ENCODE results near the gene NOS3.
"Not testable (repeated sequence)": the region's sequence is repeated elsewhere in the genome, so short reads cannot be mapped to it uniquely, and the experiment has no call there.

Gene NOS3

DNA sequence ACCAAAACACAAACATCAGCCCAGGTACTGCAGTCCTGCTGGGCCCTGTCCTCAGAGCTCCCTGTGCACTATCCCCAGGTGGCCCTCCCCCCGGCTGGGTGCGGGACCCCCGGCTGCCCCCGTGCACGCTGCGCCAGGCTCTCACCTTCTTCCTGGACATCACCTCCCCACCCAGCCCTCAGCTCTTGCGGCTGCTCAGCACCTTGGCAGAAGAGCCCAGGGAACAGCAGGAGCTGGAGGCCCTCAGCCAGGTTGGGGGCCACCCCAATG, 19.2 kb downstream of the NOS3 start:
- Histone ChIP-seq H4K20me1 (ENCODE audit: insufficient read depth, low read length) (no peaks in the 10 kb centered on the region), H3K9me3 (ENCODE audit: insufficient read depth, low read length) (no peaks in the 10 kb centered on the region), H2AFZ (ENCODE audit: low read depth, low read length) (no peak overlapping the region), H3K27me3 (ENCODE audit: low read depth, low read length) (no peaks in the 10 kb centered on the region), H3K36me3 (replicated peaks; ENCODE audit: low read depth, low read length) (no peaks in the 10 kb centered on the region), H3K27ac (ENCODE audit: low read length) (no peak overlapping the region), H3K79me2 (ENCODE audit: low read length) (no peaks in the 10 kb centered on the region), H3K4me2 (ENCODE audit: low read length) (no peak overlapping the region), H3K4me3 (ENCODE audit: low read length) (no peak overlapping the region), H3K4me1 (ENCODE audit: low read length) (no peaks in the 10 kb centered on the region), H3K9ac (ENCODE audit: low read length) (no peak overlapping the region)
- TF ChIP-seq, protein P1, sequence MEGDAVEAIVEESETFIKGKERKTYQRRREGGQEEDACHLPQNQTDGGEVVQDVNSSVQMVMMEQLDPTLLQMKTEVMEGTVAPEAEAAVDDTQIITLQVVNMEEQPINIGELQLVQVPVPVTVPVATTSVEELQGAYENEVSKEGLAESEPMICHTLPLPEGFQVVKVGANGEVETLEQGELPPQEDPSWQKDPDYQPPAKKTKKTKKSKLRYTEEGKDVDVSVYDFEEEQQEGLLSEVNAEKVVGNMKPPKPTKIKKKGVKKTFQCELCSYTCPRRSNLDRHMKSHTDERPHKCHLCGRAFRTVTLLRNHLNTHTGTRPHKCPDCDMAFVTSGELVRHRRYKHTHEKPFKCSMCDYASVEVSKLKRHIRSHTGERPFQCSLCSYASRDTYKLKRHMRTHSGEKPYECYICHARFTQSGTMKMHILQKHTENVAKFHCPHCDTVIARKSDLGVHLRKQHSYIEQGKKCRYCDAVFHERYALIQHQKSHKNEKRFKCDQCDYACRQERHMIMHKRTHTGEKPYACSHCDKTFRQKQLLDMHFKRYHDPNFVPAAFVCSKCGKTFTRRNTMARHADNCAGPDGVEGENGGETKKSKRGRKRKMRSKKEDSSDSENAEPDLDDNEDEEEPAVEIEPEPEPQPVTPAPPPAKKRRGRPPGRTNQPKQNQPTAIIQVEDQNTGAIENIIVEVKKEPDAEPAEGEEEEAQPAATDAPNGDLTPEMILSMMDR (IDR thresholded peaks at IDR 0.05; ENCODE audit: low read depth, low read length): no peak
- TF ChIP-seq EZH2phosphoT487 (IDR thresholded peaks at IDR 0.05; ENCODE audit: low read depth): no peak

- Histone ChIP-seq H3K27ac (ENCODE audit: low read length) (no peak overlapping the region), H2AFZ (ENCODE audit: low read depth, low read length) (no peak overlapping the region), H3K4me2 (ENCODE audit: low read length) (no peak overlapping the region), H3K9me3 (ENCODE audit: insufficient read depth, low read length) (no peaks in the 10 kb centered on the region), H4K20me1 (ENCODE audit: insufficient read depth, low read length) (no peaks in the 10 kb centered on the region), H3K9ac (ENCODE audit: low read length) (no peak overlapping the region), H3K36me3 (replicated peaks; ENCODE audit: low read depth, low read length) (no peaks in the 10 kb centered on the region), H3K79me2 (ENCODE audit: low read length) (no peaks in the 10 kb centered on the region), H3K4me3 (ENCODE audit: low read length) (no peak overlapping the region), H3K4me1 (ENCODE audit: low read length) (no peaks in the 10 kb centered on the region), H3K27me3 (ENCODE audit: low read depth, low read length) (no peaks in the 10 kb centered on the region)
- TF ChIP-seq, protein P1 (IDR thresholded peaks at IDR 0.05; ENCODE audit: low read depth, low read length): no peak
- TF ChIP-seq EZH2phosphoT487 (IDR thresholded peaks at IDR 0.05; ENCODE audit: low read depth): no peak
Observed at GRCh38 chr7:151010307-151011096, 19.7 kb downstream of the NOS3 start.

GRCh38 chr7:151011097-151011409, 20.2 kb downstream of the NOS3 start:
- Histone ChIP-seq H3K79me2 (ENCODE audit: low read length) (no peaks in the 10 kb centered on the region), H3K36me3 (replicated peaks; ENCODE audit: low read depth, low read length) (no peaks in the 10 kb centered on the region), H3K4me1 (ENCODE audit: low read length) (no peaks in the 10 kb centered on the region), H3K4me3 (ENCODE audit: low read length) (no peak overlapping the region), H3K27me3 (ENCODE audit: low read depth, low read length) (no peaks in the 10 kb centered on the region), H3K4me2 (ENCODE audit: low read length) (no peak overlapping the region), H3K9me3 (ENCODE audit: insufficient read depth, low read length) (no peaks in the 10 kb centered on the region), H4K20me1 (ENCODE audit: insufficient read depth, low read length) (no peaks in the 10 kb centered on the region), H3K27ac (ENCODE audit: low read length) (no peak overlapping the region), H3K9ac (ENCODE audit: low read length) (no peak overlapping the region), H2AFZ (ENCODE audit: low read depth, low read length) (no peak overlapping the region)
- TF ChIP-seq, protein P1 (IDR thresholded peaks at IDR 0.05; ENCODE audit: low read depth, low read length): no peak
- TF ChIP-seq EZH2phosphoT487 (IDR thresholded peaks at IDR 0.05; ENCODE audit: low read depth): no peak

DNA sequence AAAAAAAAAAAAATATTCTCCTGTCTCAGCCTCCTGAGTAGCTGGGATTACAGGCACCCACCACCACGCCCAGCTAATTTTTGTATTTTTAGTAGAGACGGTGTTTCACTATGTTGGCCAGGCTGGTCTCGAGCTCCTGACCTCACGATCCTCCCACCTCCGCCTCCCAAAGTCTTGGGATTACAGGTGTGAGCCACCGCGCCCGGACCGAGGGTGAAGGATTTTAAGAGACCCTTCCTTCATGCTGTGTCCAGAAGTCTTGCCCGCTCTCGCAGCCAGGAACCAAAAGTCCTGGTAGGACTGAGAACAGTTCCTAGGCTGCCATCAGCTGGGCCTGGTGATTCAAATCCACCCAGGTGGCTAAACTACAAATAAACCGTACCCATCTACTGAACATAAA, 20.8 kb downstream of the NOS3 start:
- H3K4me2 ChIP-seq (ENCODE audit: low read length); H2AFZ ChIP-seq (ENCODE audit: low read depth, low read length): not testable (repeated sequence)

More for the DNA sequence above, 20.8 kb downstream of the NOS3 start:
- not testable (repeated sequence) for H3K9me3 ChIP-seq (ENCODE audit: insufficient read depth, low read length); H3K4me1 ChIP-seq (ENCODE audit: low read length); H3K36me3 ChIP-seq (replicated peaks; ENCODE audit: low read depth, low read length); H3K27ac ChIP-seq (ENCODE audit: low read length); H3K27me3 ChIP-seq (ENCODE audit: low read depth, low read length); H3K9ac ChIP-seq (ENCODE audit: low read length); H3K4me3 ChIP-seq (ENCODE audit: low read length); H3K79me2 ChIP-seq (ENCODE audit: low read length); H4K20me1 ChIP-seq (ENCODE audit: insufficient read depth, low read length)

Measured in OCI-LY3 (cell line).